Ishikawa (cell line): ENCODE measurements around the gene CNTNAP5.

Experiments used
- EGR1 ChIP-seq: IDR thresholded peaks from 2 replicates; pipeline ENCODE4 v1.6.1; 2012
- EP300 ChIP-seq: IDR thresholded peaks from 2 replicates; pipeline ENCODE4 v1.6.1; 2012; ENCODE audit warnings: borderline replicate concordance
- FOXM1 ChIP-seq: IDR thresholded peaks from 2 replicates; pipeline ENCODE4 v1.6.1; 2012; ENCODE audit warnings: low read depth, borderline replicate concordance
- RAD21 ChIP-seq: IDR thresholded peaks from 2 replicates; pipeline ENCODE4 v1.6.1; 2012; ENCODE audit warnings: low read depth
- REST ChIP-seq: IDR thresholded peaks from 2 replicates; pipeline ENCODE4 v1.6.1; 2012; ENCODE audit warnings: low read depth, mild to moderate bottlenecking
- YY1 ChIP-seq: IDR thresholded peaks from 2 replicates; pipeline ENCODE4 v1.6.1; 2012; ENCODE audit warnings: low read depth

DNA sequence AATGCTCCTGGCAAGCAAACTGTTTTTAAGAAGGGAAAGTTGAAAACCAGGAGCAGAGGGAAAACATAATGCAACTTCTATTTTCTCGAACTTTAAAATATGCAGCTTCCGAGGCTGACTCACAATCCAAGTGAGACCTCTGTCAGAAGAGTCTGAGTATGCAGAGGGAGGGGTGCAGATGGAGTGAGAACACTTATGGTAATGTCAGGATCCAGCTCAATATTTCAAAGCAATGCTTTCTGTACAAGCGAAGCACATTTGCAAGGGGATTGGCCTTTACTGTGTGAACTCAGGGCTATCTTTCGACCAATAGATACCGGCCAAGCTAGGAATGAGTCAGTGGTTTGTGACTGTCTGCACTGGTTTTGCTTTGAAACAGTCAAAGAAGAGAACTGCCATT, 242.7 kb downstream of the CNTNAP5 start:
- TF ChIP-seq FOXM1 (no peak), EP300 (no peak), YY1 (no peak), REST (no peak), RAD21 (no peak), EGR1 (no peak)
